H7 (cell line): Measurements from ENCODE around the gene TPMT. TPM values are rescaled to one million over a fixed set of nuclear protein-coding genes. Genes with fewer than 3 reads are reported as not detected.

Experiments used
- DNase-seq: peaks from one replicate; pipeline ENCODE4 v3.0.0; 2012
- H3K27me3 ChIP-seq: 2 replicates; pipeline ENCODE4 v1.6.0; 2011; ENCODE audit warnings: mild to moderate bottlenecking, low read length; ENCODE audit not compliant: control insufficient read depth, insufficient read depth
- H3K36me3 ChIP-seq: replicated peaks from 2 replicates; pipeline ENCODE4 v1.5.1; 2011; ENCODE audit warnings: low read length; ENCODE audit not compliant: control insufficient read depth, insufficient read depth
- H3K4me3 ChIP-seq: 2 replicates; pipeline ENCODE4 v1.5.1; 2011; ENCODE audit warnings: low read depth, mild to moderate bottlenecking, control low read depth, low read length, moderate library complexity; ENCODE audit not compliant: insufficient read depth
- total RNA-seq: library from RNA; depleted of rRNA; stranded (reverse); fragments of >200 nt; shearing (Covaris generic); gene quantifications from 2 replicates; pipeline ENCODE4 v1.2.3, GENCODE V29; 2014; rRNA removed

TPMT gene
- total RNA-seq, 1 experiment from 2014 or later = 20.9 TPM

- no peak for DNase-seq
- H3K4me3 ChIP-seq = no peak overlapping the region
- no peaks in the 10 kb centered on the region for H3K27me3 ChIP-seq
- H3K36me3 ChIP-seq = no peaks in the 10 kb centered on the region
Observed at GRCh38 chr6:18080544-18080943, 74.3 kb downstream of the TPMT start.

DNA sequence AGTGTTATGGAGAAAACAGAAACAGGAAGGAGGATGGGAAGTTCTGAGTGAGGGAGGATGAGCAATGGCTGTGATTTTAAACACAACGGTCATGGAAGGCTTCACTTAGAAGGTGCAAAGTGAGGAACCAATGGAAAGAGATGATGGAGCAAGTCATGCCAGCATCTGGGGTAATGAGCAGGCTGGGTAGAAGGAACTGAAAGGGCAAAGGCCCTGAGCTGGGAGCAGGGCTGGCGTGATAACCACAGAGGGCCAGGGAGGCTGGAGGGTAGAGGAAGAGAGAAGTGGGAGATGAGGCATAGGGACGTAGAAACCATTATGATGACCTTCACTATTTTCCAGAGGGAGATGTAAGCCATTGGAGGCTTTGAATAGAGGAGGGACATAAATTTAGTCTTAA lies 76.0 kb downstream of the TPMT start:
- DNase-seq = no peak
- H3K36me3 ChIP-seq = no peaks in the 10 kb centered on the region
- no peaks in the 10 kb centered on the region for H3K27me3 ChIP-seq
- H3K4me3 ChIP-seq = no peak overlapping the region

Other genes with a start within 250 kb of the TPMT start
- gene KIF13A, start 167.4 kb downstream of the TPMT start, total RNA-seq = 21.0 and 25.8 TPM in 2 replicates
- 1.0 and 1.5 TPM in 2 replicates for gene NHLRC1, start 32.4 kb downstream of the TPMT start, total RNA-seq
- 6.8 and 11.2 TPM in 2 replicates for gene KDM1B, start 345 bp upstream of the TPMT start, total RNA-seq
- 156 and 241 TPM in 2 replicates for gene DEK, start 109.5 kb upstream of the TPMT start, total RNA-seq
- 1.4 and 1.7 TPM in 2 replicates for gene RNF144B, start 232.3 kb upstream of the TPMT start, total RNA-seq